Keratinocyte (primary cell): ENCODE results near the gene GZMB. TPM values are rescaled to one million over a fixed set of nuclear protein-coding genes. Genes with fewer than 3 reads are reported as not detected.
"Not testable (repeated sequence)": the region's sequence is repeated elsewhere in the genome, so short reads cannot be mapped to it uniquely, and the experiment has no call there.

Experiments
- DNase-seq: peaks from one replicate; pipeline ENCODE4 v3.0.0-alpha.2; 2011; ENCODE audit warnings: low read depth, missing footprints, low spot score
- FAIRE-seq: peaks from 2 replicates; lab custom pipeline; 2011; peaks lifted over from hg19 to GRCh38; lab: Jason Lieb, UNC
- H2AFZ ChIP-seq: 2 replicates; pipeline ENCODE4 v1.6.0; 2012; ENCODE audit warnings: low read length, control low read depth, inconsistent platforms; ENCODE audit not compliant: control insufficient read depth
- H3K27ac ChIP-seq: 2 replicates; pipeline ENCODE4 v1.5.1; 2011; ENCODE audit warnings: low read length; ENCODE audit not compliant: control insufficient read depth, insufficient read depth
- H3K27me3 ChIP-seq: 3 replicates; pipeline ENCODE4 v1.6.0; 2011; ENCODE audit warnings: low read length; ENCODE audit not compliant: control insufficient read depth, insufficient read depth; ENCODE audit errors: extremely low read depth
- H3K36me3 ChIP-seq, 2 experiments: 2 replicates in 1 of 2; 3 replicates in 1 of 2; pipeline ENCODE4 v1.5.1; 2011; ENCODE audit warnings: low read length in 2 of 2, mild to moderate bottlenecking in 1 of 2; ENCODE audit not compliant: control insufficient read depth in 2 of 2, insufficient read depth in 2 of 2; ENCODE audit errors: extremely low read depth in 1 of 2
- H3K4me1 ChIP-seq: 3 replicates; pipeline ENCODE4 v1.5.1; 2011; ENCODE audit warnings: low read length; ENCODE audit not compliant: control insufficient read depth, insufficient read depth; ENCODE audit errors: extremely low read depth
- H3K4me2 ChIP-seq: 3 replicates; pipeline ENCODE4 v1.6.0; 2011; ENCODE audit warnings: low read depth, low read length; ENCODE audit not compliant: control insufficient read depth, insufficient read depth; ENCODE audit errors: extremely low read depth
- H3K4me3 ChIP-seq, 3 experiments: fragments of 200-600 bp in 1 of 3; sonication (generic) in 1 of 3; 2 replicates in 2 of 3; 3 replicates in 1 of 3; pipeline ENCODE4 v1.5.1; 2011 to 2016; ENCODE audit warnings: low read length in 3 of 3, mild to moderate bottlenecking in 3 of 3, control low read depth in 2 of 3, inconsistent platforms in 1 of 3, low read depth in 1 of 3, mixed read lengths in 1 of 3, mixed run types in 1 of 3, moderate library complexity in 1 of 3; ENCODE audit not compliant: control insufficient read depth in 2 of 3, insufficient read depth in 2 of 3; ENCODE audit errors: extremely low read depth in 1 of 3
- H3K79me2 ChIP-seq: 2 replicates; pipeline ENCODE4 v1.6.0; 2012; ENCODE audit warnings: low read length; ENCODE audit not compliant: control insufficient read depth, insufficient read depth
- H3K9ac ChIP-seq: 3 replicates; pipeline ENCODE4 v1.6.0; 2011; ENCODE audit warnings: low read length; ENCODE audit not compliant: control insufficient read depth, insufficient read depth; ENCODE audit errors: extremely low read depth
- H3K9me1 ChIP-seq: 3 replicates; pipeline ENCODE4 v1.6.0; 2011; ENCODE audit warnings: low read length; ENCODE audit not compliant: control insufficient read depth, insufficient read depth; ENCODE audit errors: extremely low read depth
- H3K9me3 ChIP-seq: 2 replicates; pipeline ENCODE4 v1.5.1; 2012; ENCODE audit warnings: low read depth, low read length; ENCODE audit not compliant: control insufficient read depth
- H4K20me1 ChIP-seq: 3 replicates; pipeline ENCODE4 v1.6.0; 2011; ENCODE audit warnings: low read length; ENCODE audit not compliant: control insufficient read depth, insufficient read depth; ENCODE audit errors: extremely low read depth
- EZH2 ChIP-seq: IDR thresholded peaks from one replicate; pipeline ENCODE4 v1.6.1; 2012; ENCODE audit warnings: inconsistent platforms, mild to moderate bottlenecking, low read length, moderate library complexity
- dilution Hi-C: fragments of 300-500 bp; cut with MboI; formaldehyde crosslinking; loops from one replicate; pipeline ENCODE4 v1.7.0; 2020; ENCODE audit warnings: low sequenced_read_pairs; ENCODE audit not compliant: extremely low pct_ligation_motif_present
- polyA plus RNA-seq, 5 experiments: library from polyadenylated mRNA; depleted of rRNA in 3 of 5; stranded (reverse) in 3 of 5; stranded (forward) in 1 of 5; unstranded in 1 of 5; fragments of >200 nt; gene quantifications; 1 replicate in 1 of 5; 2 replicates in 3 of 5; 3 replicates in 1 of 5; pipeline versions ENCODE4 v1.2.1 to v1.2.3, GENCODE V29; 2011 to 2012; ENCODE audit warnings: missing spikeins in 2 of 5, low read depth in 1 of 5, low replicate concordance in 1 of 5
- TF ChIP-seq, protein P1 (sequence below), 3 experiments: IDR thresholded peaks in 1 of 3; conservative IDR thresholded peaks in 1 of 3; optimal IDR thresholded peaks in 1 of 3; 2 replicates in 2 of 3; 3 replicates in 1 of 3; pipeline versions ENCODE3 to v1.5.1; 2011; ENCODE audit warnings: low read length in 3 of 3, mild to moderate bottlenecking in 3 of 3, moderate library complexity in 2 of 3, control low read depth in 1 of 3, inconsistent platforms in 1 of 3; ENCODE audit not compliant: insufficient read depth in 2 of 3; ENCODE audit errors: extremely low read depth in 1 of 3

Gene GZMB
- polyA plus RNA-seq, 1 donor (not counting 4 experiments of a cell fraction or from before 2014, with no cell fraction given), result 0.08 TPM

DNA sequence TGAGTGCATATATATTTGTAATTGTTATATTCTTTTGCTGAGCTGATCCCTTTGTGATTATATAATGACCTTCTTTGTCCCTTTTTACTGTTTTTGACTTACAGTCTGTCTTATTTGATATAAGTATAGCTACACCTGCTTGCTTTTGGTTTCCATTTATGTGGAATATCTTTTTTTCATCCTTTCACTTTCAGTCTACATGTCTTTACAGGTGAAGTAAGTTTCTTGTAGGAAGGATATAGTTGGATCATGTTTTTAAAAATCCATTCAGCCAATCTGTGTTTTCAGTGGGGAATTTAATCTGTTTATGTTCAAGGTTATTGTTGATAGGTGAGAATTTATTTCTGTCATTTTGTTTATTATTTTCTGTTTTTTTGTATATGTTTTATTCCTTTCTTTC lies 36.6 kb downstream of the GZMB start:
- Histone ChIP-seq H3K27me3 (no peaks in the 10 kb centered on the region), H3K4me2 (no peak overlapping the region), H4K20me1 (no peaks in the 10 kb centered on the region), H3K9ac (no peak overlapping the region), H3K4me3 (no peak overlapping the region), H2AFZ (no peak overlapping the region), H3K4me1 (peaks cover 11% of the 10 kb centered on the region), H3K27ac (no peak overlapping the region), H3K36me3 (no peaks in the 10 kb centered on the region), H3K9me3 (no peaks in the 10 kb centered on the region), H3K9me1 (no peaks in the 10 kb centered on the region), H3K79me2 (no peaks in the 10 kb centered on the region)
- FAIRE-seq (no peak), DNase-seq (no peak)
- dilution Hi-C loops, result no loop called here
- TF ChIP-seq EZH2, result no peak
- TF ChIP-seq, protein P1, sequence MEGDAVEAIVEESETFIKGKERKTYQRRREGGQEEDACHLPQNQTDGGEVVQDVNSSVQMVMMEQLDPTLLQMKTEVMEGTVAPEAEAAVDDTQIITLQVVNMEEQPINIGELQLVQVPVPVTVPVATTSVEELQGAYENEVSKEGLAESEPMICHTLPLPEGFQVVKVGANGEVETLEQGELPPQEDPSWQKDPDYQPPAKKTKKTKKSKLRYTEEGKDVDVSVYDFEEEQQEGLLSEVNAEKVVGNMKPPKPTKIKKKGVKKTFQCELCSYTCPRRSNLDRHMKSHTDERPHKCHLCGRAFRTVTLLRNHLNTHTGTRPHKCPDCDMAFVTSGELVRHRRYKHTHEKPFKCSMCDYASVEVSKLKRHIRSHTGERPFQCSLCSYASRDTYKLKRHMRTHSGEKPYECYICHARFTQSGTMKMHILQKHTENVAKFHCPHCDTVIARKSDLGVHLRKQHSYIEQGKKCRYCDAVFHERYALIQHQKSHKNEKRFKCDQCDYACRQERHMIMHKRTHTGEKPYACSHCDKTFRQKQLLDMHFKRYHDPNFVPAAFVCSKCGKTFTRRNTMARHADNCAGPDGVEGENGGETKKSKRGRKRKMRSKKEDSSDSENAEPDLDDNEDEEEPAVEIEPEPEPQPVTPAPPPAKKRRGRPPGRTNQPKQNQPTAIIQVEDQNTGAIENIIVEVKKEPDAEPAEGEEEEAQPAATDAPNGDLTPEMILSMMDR (optimal IDR thresholded peaks at IDR 0.05 in 1 of 3, IDR thresholded peaks at IDR 0.05 in 1 of 3, conservative IDR thresholded peaks at IDR 0.05 in 1 of 3; ENCODE audit: extremely low read depth in 1 of 3, insufficient read depth in 2 of 3, low read length in 3 of 3), result no peak

DNA sequence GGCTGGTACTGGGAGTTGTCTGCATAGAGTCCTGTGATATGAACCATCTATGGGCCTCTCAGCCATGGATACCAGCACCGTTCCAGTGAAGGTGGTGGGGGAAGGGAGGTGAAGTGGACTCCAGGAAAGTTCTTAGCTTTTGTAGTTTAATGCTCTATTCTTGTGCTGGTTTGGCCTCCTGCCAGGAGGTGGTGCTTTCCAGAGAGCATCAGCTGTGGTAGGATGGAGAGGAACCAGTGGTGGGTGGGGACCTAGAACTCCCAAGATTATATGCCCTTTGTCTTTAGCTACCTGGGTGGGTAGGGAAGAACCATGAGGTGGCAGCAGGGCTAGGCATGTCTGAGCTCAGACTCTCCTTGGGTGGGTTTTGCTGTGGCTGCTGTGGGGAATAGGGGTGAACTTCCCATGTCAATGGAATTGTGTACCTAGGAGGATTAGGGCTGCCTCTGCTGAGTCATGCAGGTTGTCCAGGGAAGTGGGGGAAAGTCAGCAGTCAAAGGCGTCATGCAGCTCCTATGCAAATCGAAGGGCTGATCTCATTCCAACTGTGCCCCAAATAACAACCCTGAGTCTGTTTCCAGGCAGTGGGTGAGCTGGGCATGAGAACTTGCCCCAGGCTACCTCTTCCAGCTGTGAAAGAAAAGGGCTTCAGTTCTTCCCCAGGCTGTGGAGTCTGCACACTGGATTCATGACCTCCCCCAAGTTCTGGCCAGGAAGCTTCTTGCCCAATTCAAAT lies 38.7 kb downstream of the GZMB start:
- H3K4me3 ChIP-seq, result peak overlapping the region in 1 of 3 experiments; percentile 24
- peak overlapping the region; percentile 48 for H3K9ac ChIP-seq
- H4K20me1 ChIP-seq, result no peaks in the 10 kb centered on the region
- no peaks in the 10 kb centered on the region for H3K27me3 ChIP-seq
- DNase-seq (peak; percentile 80), FAIRE-seq (peak; percentile 93)
- dilution Hi-C loops, result no loop called here
- peak overlapping the region; percentile 68 for H3K27ac ChIP-seq
- no peaks in the 10 kb centered on the region for H3K79me2 ChIP-seq
- TF ChIP-seq, protein P1 (optimal IDR thresholded peaks at IDR 0.05 in 1 of 3, IDR thresholded peaks at IDR 0.05 in 1 of 3, conservative IDR thresholded peaks at IDR 0.05 in 1 of 3; ENCODE audit: extremely low read depth in 1 of 3, insufficient read depth in 2 of 3, low read length in 3 of 3), result no peak
- no peak for TF ChIP-seq EZH2
- peak overlapping the region; percentile 86 for H2AFZ ChIP-seq
- peaks cover 11% of the 10 kb centered on the region for H3K4me1 ChIP-seq
- H3K9me1 ChIP-seq, result no peaks in the 10 kb centered on the region
- no peaks in the 10 kb centered on the region for H3K9me3 ChIP-seq
- H3K4me2 ChIP-seq, result peak overlapping the region; percentile 51
- H3K36me3 ChIP-seq, result no peaks in the 10 kb centered on the region

- dilution Hi-C loops, H3K4me3 ChIP-seq, FAIRE-seq: not testable (repeated sequence)
Measured at GRCh38 chr14:24591004-24591403, 43.0 kb downstream of the GZMB start.

DNA sequence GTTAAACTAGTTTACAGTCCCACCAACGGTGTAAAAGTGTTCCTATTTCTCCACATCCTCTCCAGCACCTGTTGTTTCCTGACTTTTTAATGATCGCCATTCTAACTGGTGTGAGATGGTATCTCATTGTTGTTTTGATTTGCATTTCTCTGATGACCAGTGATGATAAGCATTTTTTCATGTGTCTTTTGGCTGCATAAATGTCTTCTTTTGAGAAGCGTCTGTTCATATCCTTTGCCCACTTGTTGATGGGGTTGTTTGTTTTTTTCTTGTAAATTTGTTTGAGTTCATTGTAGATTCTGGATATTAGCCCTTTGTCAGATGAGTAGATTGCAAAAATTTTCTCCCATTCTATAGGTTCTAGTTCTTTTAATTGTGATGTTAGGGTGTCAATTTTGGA lies 49.6 kb downstream of the GZMB start:
- H3K4me2 ChIP-seq, H3K9ac ChIP-seq, H2AFZ ChIP-seq, dilution Hi-C loops, H4K20me1 ChIP-seq, DNase-seq, H3K9me1 ChIP-seq, H3K79me2 ChIP-seq, H3K36me3 ChIP-seq, H3K4me3 ChIP-seq, H3K27me3 ChIP-seq, H3K4me1 ChIP-seq, H3K27ac ChIP-seq, FAIRE-seq, H3K9me3 ChIP-seq: not testable (repeated sequence)

More at GRCh38 chr14:24591004-24591403, 43.0 kb downstream of the GZMB start:
- not testable (repeated sequence) for H2AFZ ChIP-seq, H3K4me2 ChIP-seq, H3K9me1 ChIP-seq, H3K4me1 ChIP-seq, H3K9ac ChIP-seq, H3K27me3 ChIP-seq, H3K36me3 ChIP-seq, H3K9me3 ChIP-seq, H4K20me1 ChIP-seq, H3K79me2 ChIP-seq, H3K27ac ChIP-seq, DNase-seq
